HCT116 (cell line): ENCODE measurements around the gene PRKG1. TPM values are rescaled to one million over a fixed set of nuclear protein-coding genes. Genes with fewer than 3 reads are reported as not detected.

Experiments used
- ATAC-seq: fragments of 200-7000 bp; cut with Tn5 transposase; 2 replicates; pipeline ENCODE4 v1.9.1; 2020; ENCODE audit warnings: mild to moderate bottlenecking, moderate library complexity
- BruUV-seq: library from RNA; stranded (reverse); fragments of 400-500 nt; replicated peaks from 2 replicates; lab custom pipeline; 2021; lab: Mats Ljungman, UMichigan
- CTCF ChIA-PET: fragments of 300-600 bp; sonication (Branson Sonifier 250); formaldehyde crosslinking; loops from one replicate; lab custom pipeline; 2021; ENCODE audit warnings: antibody characterized with exemption; lab: Charles Lee
- POLR2A ChIA-PET: fragments of 300-600, 350-600 bp; sonication (Branson Sonifier 250); formaldehyde crosslinking; loops from one replicate; lab custom pipeline; 2021; ENCODE audit warnings: antibody characterized with exemption; lab: Charles Lee
- RAD21 ChIA-PET, 2 experiments: fragments of 300-600 bp; sonication (Branson Sonifier 250); formaldehyde crosslinking; loops; one replicate each; lab custom pipeline; 2023; ENCODE audit warnings: low total read pairs in 2 of 2; ENCODE audit not compliant: uncharacterized antibody in 2 of 2, unreplicated experiment in 2 of 2, low non-redundant PET in 1 of 2; lab: Charles Lee
- DNase-seq: peaks from one replicate; pipeline ENCODE4 v3.0.0-alpha.2; 2010; ENCODE audit warnings: low read depth, low spot score
- H2AFZ ChIP-seq: fragments of 200-600 bp; shearing (Covaris generic), sonication (generic); 2 replicates; pipeline ENCODE4 v1.6.1; 2017; ENCODE audit warnings: low read depth, mixed run types, mixed read lengths, antibody characterized with exemption, low read length; ENCODE audit not compliant: poor library complexity, severe bottlenecking
- H3K27ac ChIP-seq: 2 replicates; pipeline ENCODE4 v1.5.1; 2012; ENCODE audit warnings: low read depth, low read length
- H3K27me3 ChIP-seq: fragments of 200-600 bp; sonication (generic); 2 replicates; pipeline ENCODE4 v1.6.1; 2016; ENCODE audit warnings: mixed run types, low read length, mixed read lengths; ENCODE audit not compliant: insufficient read depth
- H3K36me3 ChIP-seq, 2 experiments: fragments of 200-500 bp in 1 of 2; fragments of 200-600 bp in 1 of 2; sonication (Bioruptor generic) in 1 of 2; sonication (generic) in 1 of 2; 2 replicates each; pipeline versions ENCODE4 v1.5.1 to v1.6.1; 2014 to 2016; ENCODE audit warnings: low read length in 2 of 2, inconsistent platforms in 1 of 2, mixed read lengths in 1 of 2, mixed run types in 1 of 2; ENCODE audit not compliant: insufficient read depth in 2 of 2, control insufficient read depth in 1 of 2
- H3K4me1 ChIP-seq, 2 experiments: fragments of 200-600 bp in 1 of 2; sonication (generic) in 1 of 2; 2 replicates each; pipeline versions ENCODE4 v1.5.1 to v1.6.1; 2012 to 2017; ENCODE audit warnings: low read length in 2 of 2, inconsistent platforms in 1 of 2, mild to moderate bottlenecking in 1 of 2, mixed read lengths in 1 of 2, mixed run types in 1 of 2, moderate library complexity in 1 of 2; ENCODE audit not compliant: insufficient read depth in 2 of 2, control insufficient read depth in 1 of 2
- H3K4me2 ChIP-seq: fragments of 200-600 bp; sonication (generic); 2 replicates; pipeline ENCODE4 v1.6.1; 2017; ENCODE audit warnings: mixed run types, low read length, mixed read lengths
- H3K4me3 ChIP-seq, 2 experiments: fragments of 200-600 bp in 1 of 2; sonication (generic) in 1 of 2; replicated peaks in 1 of 2; 2 replicates each; pipeline ENCODE4 v1.5.1; 2011 to 2016; ENCODE audit warnings: low read length in 2 of 2, control low read depth in 1 of 2, low read depth in 1 of 2, mild to moderate bottlenecking in 1 of 2, mixed read lengths in 1 of 2, mixed run types in 1 of 2
- H3K79me2 ChIP-seq: fragments of 200-600 bp; sonication (generic); 2 replicates; pipeline ENCODE4 v1.6.1; 2017; ENCODE audit warnings: mild to moderate bottlenecking, mixed run types, low read length, moderate library complexity, mixed read lengths; ENCODE audit not compliant: insufficient read depth
- H3K9ac ChIP-seq: fragments of 200-600 bp; sonication (generic); 2 replicates; pipeline ENCODE4 v1.6.1; 2016; ENCODE audit warnings: low read length, mixed read lengths
- H3K9me2 ChIP-seq: fragments of 200-600 bp; sonication (generic), shearing (Covaris generic); 2 replicates; pipeline ENCODE4 v1.6.1; 2017; ENCODE audit warnings: mixed run types, mild to moderate bottlenecking, moderate library complexity; ENCODE audit not compliant: insufficient read depth
- H3K9me3 ChIP-seq, 2 experiments: fragments of 200-500 bp in 1 of 2; fragments of 200-600 bp in 1 of 2; sonication (Bioruptor generic) in 1 of 2; sonication (generic) in 1 of 2; 2 replicates each; pipeline ENCODE4 v1.6.1; 2014 to 2017; ENCODE audit warnings: low read length in 2 of 2, mixed read lengths in 2 of 2, inconsistent platforms in 1 of 2, low read depth in 1 of 2, mild to moderate bottlenecking in 1 of 2, mixed run types in 1 of 2, moderate library complexity in 1 of 2; ENCODE audit not compliant: control insufficient read depth in 1 of 2, insufficient read depth in 1 of 2
- H4K20me1 ChIP-seq: fragments of 200-600 bp; sonication (generic), shearing (Covaris generic); 2 replicates; pipeline ENCODE4 v1.6.1; 2017; ENCODE audit warnings: mixed run types, mild to moderate bottlenecking, moderate library complexity; ENCODE audit not compliant: insufficient read depth
- CBX3 ChIP-seq: IDR thresholded peaks from 2 replicates; pipeline ENCODE4 v1.6.1; 2012; ENCODE audit warnings: low read depth
- CEBPB ChIP-seq: IDR thresholded peaks from 2 replicates; pipeline ENCODE4 v1.6.1; 2012; ENCODE audit warnings: low read depth
- ELF1 ChIP-seq: IDR thresholded peaks from 2 replicates; pipeline ENCODE4 v1.6.1; 2012; ENCODE audit warnings: low read depth, borderline replicate concordance
- FOSL1 ChIP-seq: IDR thresholded peaks from 2 replicates; pipeline ENCODE4 v1.6.1; 2012; ENCODE audit warnings: low read depth
- JUND ChIP-seq: IDR thresholded peaks from 2 replicates; pipeline ENCODE4 v1.6.1; 2012
- POLR2A ChIP-seq: IDR thresholded peaks from 2 replicates; pipeline ENCODE4 v1.7.0; 2011; ENCODE audit warnings: borderline replicate concordance; ENCODE audit not compliant: insufficient read depth, insufficient read length; ENCODE audit errors: extremely low read depth
- POLR2AphosphoS5 ChIP-seq: IDR thresholded peaks from 2 replicates; pipeline ENCODE4 v1.6.1; 2011; ENCODE audit warnings: mild to moderate bottlenecking, low read depth, low read length, moderate library complexity
- TCF7L2 ChIP-seq: IDR thresholded peaks from 2 replicates; pipeline ENCODE4 v1.7.0; 2011; ENCODE audit warnings: borderline replicate concordance, inconsistent platforms; ENCODE audit not compliant: insufficient read depth, insufficient read length; ENCODE audit errors: extremely low read depth
- YY1 ChIP-seq: IDR thresholded peaks from 2 replicates; pipeline ENCODE4 v1.6.1; 2011; ENCODE audit warnings: low read length, low read depth, moderate library complexity, mild to moderate bottlenecking; ENCODE audit not compliant: insufficient replicate concordance; ENCODE audit errors: extremely low read depth
- ZFX ChIP-seq: fragments of 450-650 bp; IDR thresholded peaks from 2 replicates; pipeline ENCODE4 v1.6.1; 2017
- intact Hi-C: fragments of 100-400 bp; cut with micrococcal nuclease; formaldehyde crosslinking; loops from 2 replicates; pipeline ENCODE4 v1.10.0; 2022
- total RNA-seq: library from RNA; stranded (reverse); gene quantifications from one replicate; pipeline ENCODE4 v1.2.1, GENCODE V29; 2021; ENCODE audit not compliant: unreplicated experiment
- TF ChIP-seq, protein P1 (sequence below): IDR thresholded peaks from 2 replicates; pipeline ENCODE4 v1.6.1; 2012
- TF ChIP-seq, protein P2 (sequence below): IDR thresholded peaks from 2 replicates; pipeline ENCODE4 v1.6.1; 2011; ENCODE audit warnings: mild to moderate bottlenecking, low read length, moderate library complexity; ENCODE audit not compliant: insufficient replicate concordance; ENCODE audit errors: extremely low read depth

PRKG1 gene
- total RNA-seq, 1 experiment from 2014 or later, result 1.4 TPM

DNA sequence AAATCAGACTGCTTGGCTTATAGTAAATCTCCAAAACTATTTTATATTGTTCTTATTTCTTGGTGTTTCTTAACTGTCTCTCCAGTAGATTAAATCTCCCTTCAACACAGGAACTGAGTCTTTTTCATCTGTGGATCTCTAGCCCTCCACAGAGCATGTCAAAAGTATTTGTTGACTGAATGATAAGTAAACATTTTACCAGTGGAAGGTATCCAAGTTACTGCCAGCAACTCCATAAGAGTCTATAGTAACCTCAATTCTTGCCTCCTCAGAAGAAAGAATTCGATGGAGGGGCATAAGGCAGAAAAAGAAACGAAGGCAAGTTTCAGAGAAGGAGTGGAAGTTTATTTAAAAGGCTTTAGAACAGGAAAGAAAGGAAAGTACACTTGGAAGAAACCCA, 945.9 kb downstream of the PRKG1 start (continued):
- TF ChIP-seq YY1 (no peak), CBX3 (no peak), POLR2AphosphoS5 (no peak)
- TF ChIP-seq, protein P1, sequence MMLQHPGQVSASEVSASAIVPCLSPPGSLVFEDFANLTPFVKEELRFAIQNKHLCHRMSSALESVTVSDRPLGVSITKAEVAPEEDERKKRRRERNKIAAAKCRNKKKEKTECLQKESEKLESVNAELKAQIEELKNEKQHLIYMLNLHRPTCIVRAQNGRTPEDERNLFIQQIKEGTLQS, result no peak

DNA sequence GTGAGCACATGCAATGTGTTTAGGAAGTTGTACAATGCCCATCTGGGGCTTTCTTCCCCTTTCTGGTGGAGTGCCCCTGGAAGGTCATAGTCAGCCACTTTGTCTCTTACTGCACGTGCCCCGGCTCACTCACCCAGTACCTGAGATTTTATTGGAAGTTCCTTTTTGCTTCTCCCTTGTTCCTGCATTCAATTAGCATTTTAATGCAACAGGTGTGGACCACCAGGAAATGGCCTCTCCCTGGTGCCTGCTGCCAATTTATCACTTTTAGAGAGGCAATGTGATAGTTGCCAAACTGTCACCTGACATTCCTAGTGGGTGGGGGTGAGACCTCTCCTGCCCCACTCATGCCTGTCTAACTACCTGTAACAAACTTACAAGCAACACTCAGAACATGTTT, 946.4 kb downstream of the PRKG1 start:
- Histone ChIP-seq H3K27me3 (peaks cover 7% of the 10 kb centered on the region; the same call in 1 of the 2 replicates), H3K9ac (no peak overlapping the region), H3K27ac (no peak overlapping the region), H3K4me2 (no peak overlapping the region), H3K79me2 (no peaks in the 10 kb centered on the region), H2AFZ (no peak overlapping the region), H3K36me3 (no peaks in the 10 kb centered on the region), H3K4me1 (no peaks in the 10 kb centered on the region), H3K9me3 (no peaks in the 10 kb centered on the region), H4K20me1 (no peaks in the 10 kb centered on the region)
- intact Hi-C loops, result no loop called here
- DNase-seq (no peak), ATAC-seq (no peak)
- BruUV-seq, result no TSS peak
- ChIA-PET POLR2A (no interaction called here), CTCF (no interaction called here), RAD21 (no interaction called here)
- TF ChIP-seq POLR2AphosphoS5 (no peak), ELF1 (no peak), FOSL1 (no peak), ZFX (no peak), CEBPB (no peak), JUND (no peak), YY1 (no peak), TCF7L2 (no peak), POLR2A (no peak)
- TF ChIP-seq, protein P2, sequence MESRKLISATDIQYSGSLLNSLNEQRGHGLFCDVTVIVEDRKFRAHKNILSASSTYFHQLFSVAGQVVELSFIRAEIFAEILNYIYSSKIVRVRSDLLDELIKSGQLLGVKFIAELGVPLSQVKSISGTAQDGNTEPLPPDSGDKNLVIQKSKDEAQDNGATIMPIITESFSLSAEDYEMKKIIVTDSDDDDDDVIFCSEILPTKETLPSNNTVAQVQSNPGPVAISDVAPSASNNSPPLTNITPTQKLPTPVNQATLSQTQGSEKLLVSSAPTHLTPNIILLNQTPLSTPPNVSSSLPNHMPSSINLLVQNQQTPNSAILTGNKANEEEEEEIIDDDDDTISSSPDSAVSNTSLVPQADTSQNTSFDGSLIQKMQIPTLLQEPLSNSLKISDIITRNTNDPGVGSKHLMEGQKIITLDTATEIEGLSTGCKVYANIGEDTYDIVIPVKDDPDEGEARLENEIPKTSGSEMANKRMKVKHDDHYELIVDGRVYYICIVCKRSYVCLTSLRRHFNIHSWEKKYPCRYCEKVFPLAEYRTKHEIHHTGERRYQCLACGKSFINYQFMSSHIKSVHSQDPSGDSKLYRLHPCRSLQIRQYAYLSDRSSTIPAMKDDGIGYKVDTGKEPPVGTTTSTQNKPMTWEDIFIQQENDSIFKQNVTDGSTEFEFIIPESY, result no peak
- TF ChIP-seq, protein P1, result no peak
- TF ChIP-seq, all 23 proteins: peak for 0
- Histone ChIP-seq H3K9me2 (no peaks in the 10 kb centered on the region), H3K4me3 (no peak overlapping the region)
